SU-DHL-6 (cell line): ENCODE results near the gene XIRP2.

ENCODE experiments used
- EZH2phosphoT487 ChIP-seq: fragments of 200-600 bp; sonication (generic), shearing (Covaris generic); conservative IDR thresholded peaks from 2 replicates; pipeline ENCODE4 v1.6.1; 2018; ENCODE audit warnings: mild to moderate bottlenecking, antibody characterized with exemption, low read length, moderate library complexity, mixed read lengths
- TF ChIP-seq, protein P1 (sequence below): fragments of 200-600 bp; sonication (generic); IDR thresholded peaks from one replicate; pipeline ENCODE4 v1.5.1; 2017; ENCODE audit warnings: antibody characterized with exemption, mild to moderate bottlenecking, low read length, moderate library complexity; ENCODE audit not compliant: insufficient read depth, poor library complexity, severe bottlenecking

DNA sequence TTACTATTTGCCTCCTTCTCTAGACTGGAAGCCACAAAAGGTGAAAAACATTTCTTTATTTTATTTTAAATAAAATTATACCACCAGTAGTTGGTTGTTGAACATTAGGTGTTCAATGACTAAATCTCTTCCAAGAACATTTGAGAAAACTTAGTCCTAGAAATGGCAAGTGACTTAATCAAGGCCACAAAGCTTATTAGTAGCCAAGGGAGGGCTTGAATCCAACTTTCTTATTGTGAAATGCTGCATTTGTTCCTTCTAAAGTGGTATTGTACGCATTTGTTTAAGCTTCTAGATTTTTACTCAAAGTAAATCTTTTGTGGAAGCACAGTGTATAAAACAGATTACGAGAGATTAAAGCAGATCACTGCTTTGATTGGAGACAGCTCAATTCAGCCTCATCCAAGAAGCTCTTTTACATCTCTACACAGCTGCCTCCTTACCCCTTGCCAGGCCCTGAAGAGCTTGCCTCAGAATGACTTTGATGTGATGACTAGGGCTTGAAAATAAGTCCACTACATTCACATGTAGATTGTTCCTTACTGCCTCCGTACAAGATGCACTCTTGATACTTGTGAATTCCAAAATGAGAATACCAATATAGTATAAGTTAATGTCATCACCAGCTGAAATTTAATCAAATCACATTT is 244.8 kb downstream of the XIRP2 start:
- TF ChIP-seq, protein P1, sequence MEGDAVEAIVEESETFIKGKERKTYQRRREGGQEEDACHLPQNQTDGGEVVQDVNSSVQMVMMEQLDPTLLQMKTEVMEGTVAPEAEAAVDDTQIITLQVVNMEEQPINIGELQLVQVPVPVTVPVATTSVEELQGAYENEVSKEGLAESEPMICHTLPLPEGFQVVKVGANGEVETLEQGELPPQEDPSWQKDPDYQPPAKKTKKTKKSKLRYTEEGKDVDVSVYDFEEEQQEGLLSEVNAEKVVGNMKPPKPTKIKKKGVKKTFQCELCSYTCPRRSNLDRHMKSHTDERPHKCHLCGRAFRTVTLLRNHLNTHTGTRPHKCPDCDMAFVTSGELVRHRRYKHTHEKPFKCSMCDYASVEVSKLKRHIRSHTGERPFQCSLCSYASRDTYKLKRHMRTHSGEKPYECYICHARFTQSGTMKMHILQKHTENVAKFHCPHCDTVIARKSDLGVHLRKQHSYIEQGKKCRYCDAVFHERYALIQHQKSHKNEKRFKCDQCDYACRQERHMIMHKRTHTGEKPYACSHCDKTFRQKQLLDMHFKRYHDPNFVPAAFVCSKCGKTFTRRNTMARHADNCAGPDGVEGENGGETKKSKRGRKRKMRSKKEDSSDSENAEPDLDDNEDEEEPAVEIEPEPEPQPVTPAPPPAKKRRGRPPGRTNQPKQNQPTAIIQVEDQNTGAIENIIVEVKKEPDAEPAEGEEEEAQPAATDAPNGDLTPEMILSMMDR = no peak
- TF ChIP-seq EZH2phosphoT487 = no peak
